Body of pancreas (tissue), 4 donors: ENCODE data around the gene MYO18B. TPM values are rescaled to one million over a fixed set of nuclear protein-coding genes. Genes with fewer than 3 reads are reported as not detected.

ENCODE experiments used
- ATAC-seq: fragments of 150-250 bp; one replicate; pipeline ENCODE4 v1.9.1; 2016
- DNase-seq, 4 donors: peaks; one replicate each; pipeline ENCODE4 v3.0.0-alpha.2; 2019
- H3K27ac ChIP-seq, 4 donors: fragments of 200-600 bp; sonication (generic); 1 replicate in 3 of 4; 2 replicates in 1 of 4; pipeline versions ENCODE4 v1.5.1 to v1.6.1; 2016 to 2019; ENCODE audit warnings: mild to moderate bottlenecking in 1 of 4, mixed read lengths in 1 of 4, moderate library complexity in 1 of 4
- H3K27me3 ChIP-seq, 2 donors: fragments of 200-600 bp; sonication (generic); one replicate each; pipeline ENCODE4 v1.6.0; 2016; ENCODE audit warnings: mild to moderate bottlenecking in 1 of 2
- H3K36me3 ChIP-seq, 2 donors: fragments of 200-600 bp; sonication (generic); replicated peaks in 1 of 2; 2 replicates each; pipeline ENCODE4 v1.5.1; 2016; ENCODE audit warnings: low read depth in 2 of 2; ENCODE audit not compliant: insufficient read depth in 1 of 2
- H3K4me1 ChIP-seq: fragments of 200-600 bp; sonication (generic); one replicate; pipeline ENCODE4 v1.6.0; 2016
- H3K4me3 ChIP-seq, 2 donors: fragments of 200-600 bp; sonication (generic); 1 replicate in 1 of 2; 2 replicates in 1 of 2; pipeline ENCODE4 v1.5.1; 2016 to 2019
- H3K9me3 ChIP-seq, 3 donors: fragments of 200-600 bp; sonication (generic); 1 replicate in 2 of 3; 2 replicates in 1 of 3; pipeline ENCODE4 v1.5.1; 2016
- CTCF ChIP-seq, 7 experiments: fragments of 450-650 bp in 4 of 7; fragments of 200-600 bp in 3 of 7; sonication (generic) in 3 of 7; IDR thresholded peaks; one replicate each; pipeline ENCODE4 v1.5.1; 2016 to 2019; ENCODE audit warnings: antibody characterized with exemption in 7 of 7
- POLR2A ChIP-seq, 3 donors: fragments of 450-650 bp; IDR thresholded peaks; one replicate each; pipeline ENCODE4 v1.6.1; 2016; ENCODE audit warnings: antibody characterized with exemption in 3 of 3, mild to moderate bottlenecking in 2 of 3
- WGBS, 2 donors: methylation state at CpG; one replicate each; pipeline ENCODE4 v1.1.5; 2017; 5-methylcytosine and 5-hydroxymethylcytosine counted together
- intact Hi-C: fragments of 100-400 bp; cut with DNase I; formaldehyde crosslinking; loops from one replicate; pipeline ENCODE4 v1.15.1; 2023
- total RNA-seq, 2 donors: library from RNA; depleted of rRNA; stranded (reverse); fragments of >200 nt; gene quantifications; one replicate each; pipeline ENCODE4 v1.1.0, GENCODE V29; 2016

Gene MYO18B
- total RNA-seq, 2 donors from 2014 or later, result 1.3 TPM; not detected in 1

- no peaks in the 10 kb centered on the region for H3K9me3 ChIP-seq
- DNase-seq (no peak), ATAC-seq (no peak)
- H3K27ac ChIP-seq, result no peak overlapping the region
- H3K4me3 ChIP-seq, result no peak overlapping the region
- no peaks in the 10 kb centered on the region for H3K27me3 ChIP-seq
- TF ChIP-seq CTCF (IDR thresholded peaks at IDR 0.05), result no peak
- no peak for TF ChIP-seq POLR2A (IDR thresholded peaks at IDR 0.05)
- WGBS, 2 donors, result 53 to 59% methylated on average over 5 to 7 of the region's 7 CpGs
- H3K4me1 ChIP-seq, result no peaks in the 10 kb centered on the region
- intact Hi-C loops, result no loop called here
- no peaks in the 10 kb centered on the region for H3K36me3 ChIP-seq
These were observed 93.4 kb downstream of the MYO18B start for GRCh38 chr22:25835348-25835747.

GRCh38 chr22:25837288-25837900 is 95.4 kb downstream of the MYO18B start:
- Histone ChIP-seq H3K9me3 (no peaks in the 10 kb centered on the region), H3K27me3 (no peaks in the 10 kb centered on the region), H3K36me3 (no peaks in the 10 kb centered on the region), H3K4me3 (no peak overlapping the region), H3K27ac (no peak overlapping the region), H3K4me1 (no peaks in the 10 kb centered on the region)
- no peak for ATAC-seq
- 73 to 77% methylated on average over 9 of the region's 9 CpGs for WGBS, 2 donors
- DNase-seq, result no peak
- intact Hi-C loops, result no loop called here
- TF ChIP-seq POLR2A (IDR thresholded peaks at IDR 0.05) (no peak), CTCF (IDR thresholded peaks at IDR 0.05) (no peak)

DNA sequence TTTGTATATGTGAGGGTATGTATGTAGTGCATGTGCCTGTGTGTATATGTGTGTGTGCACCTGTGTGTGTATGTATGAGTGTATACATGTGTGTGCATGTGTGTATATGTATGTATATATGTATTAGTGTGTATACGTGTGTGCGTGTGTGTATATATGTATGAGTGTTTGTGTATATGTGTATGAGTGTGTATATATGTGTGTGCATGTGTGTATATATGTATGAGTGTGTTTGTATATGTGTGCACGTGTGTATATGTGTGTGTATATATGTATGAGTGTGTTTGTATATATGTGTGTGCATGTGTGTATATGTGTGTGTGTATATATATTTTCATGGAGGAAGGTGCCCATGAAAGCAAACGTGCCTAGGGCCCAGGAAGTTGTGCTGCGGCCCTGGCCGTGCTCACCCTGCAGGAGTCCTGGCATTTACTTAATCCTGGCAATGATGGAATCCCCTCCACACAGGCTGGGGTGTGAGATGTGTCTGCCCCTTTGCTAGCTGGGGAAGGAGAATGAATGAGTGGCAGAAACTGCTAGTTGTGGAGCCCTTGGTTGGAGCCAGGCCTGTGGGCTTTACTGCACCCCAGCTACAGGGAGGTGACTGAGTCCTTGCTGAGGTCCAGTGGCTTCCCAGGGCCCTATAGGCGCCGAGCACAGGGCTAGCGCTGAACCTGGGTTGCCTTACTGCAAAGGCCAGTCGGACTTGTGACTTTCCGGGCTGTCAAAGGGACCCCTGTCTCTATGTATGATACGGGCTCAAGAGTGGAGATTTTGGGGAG is 97.2 kb downstream of the MYO18B start:
- no peak for TF ChIP-seq CTCF (IDR thresholded peaks at IDR 0.05)
- no peak for TF ChIP-seq POLR2A (IDR thresholded peaks at IDR 0.05)

GRCh38 chr22:25839755-25840154 is 97.8 kb downstream of the MYO18B start:
- H3K4me1 ChIP-seq, result no peaks in the 10 kb centered on the region
- no peak overlapping the region for H3K4me3 ChIP-seq
- ATAC-seq (no peak), DNase-seq (no peak)
- H3K36me3 ChIP-seq, result no peaks in the 10 kb centered on the region
- intact Hi-C loops, result no loop called here
- 58 to 71% methylated on average over 4 to 6 of the region's 6 CpGs for WGBS, 2 donors
- no peak overlapping the region for H3K27ac ChIP-seq
- H3K27me3 ChIP-seq, result no peaks in the 10 kb centered on the region
- no peaks in the 10 kb centered on the region for H3K9me3 ChIP-seq
- TF ChIP-seq CTCF (IDR thresholded peaks at IDR 0.05) (no peak), POLR2A (IDR thresholded peaks at IDR 0.05) (no peak)

More for the DNA sequence above, 97.2 kb downstream of the MYO18B start:
- 83 to 84% methylated on average over 12 of the region's 12 CpGs for WGBS, 2 donors
- Histone ChIP-seq H3K4me1 (no peaks in the 10 kb centered on the region), H3K27me3 (no peaks in the 10 kb centered on the region), H3K36me3 (no peaks in the 10 kb centered on the region), H3K27ac (no peak overlapping the region), H3K9me3 (no peaks in the 10 kb centered on the region), H3K4me3 (no peak overlapping the region)
- DNase-seq (no peak), ATAC-seq (no peak)
- intact Hi-C loops, result no loop called here
